ENCODE results near the gene MAL.

MAL gene

GRCh38 chr2:95015261-95015912 is 10.1 kb upstream of the MAL start:
- DNase-seq (ENCODE audit: extremely low read depth in 1 of 2, low read depth in 1 of 2): no peak

- no peak for DNase-seq (ENCODE audit: extremely low read depth in 1 of 2, low read depth in 1 of 2)
These were observed 8.9 kb upstream of the MAL start for GRCh38 chr2:95016616-95017015.

GRCh38 chr2:95017071-95017501 is 8.4 kb upstream of the MAL start:
- DNase-seq (ENCODE audit: extremely low read depth in 1 of 2, low read depth in 1 of 2): no peak

- no peak for DNase-seq (ENCODE audit: extremely low read depth in 1 of 2, low read depth in 1 of 2)
These were observed 7.7 kb upstream of the MAL start for GRCh38 chr2:95017836-95018235.

GRCh38 chr2:95018301-95018700 is 7.2 kb upstream of the MAL start:
- DNase-seq (ENCODE audit: extremely low read depth in 1 of 2, low read depth in 1 of 2): no peak

- DNase-seq (ENCODE audit: extremely low read depth in 1 of 2, low read depth in 1 of 2): no peak
These were observed 6.5 kb upstream of the MAL start for GRCh38 chr2:95018861-95019550.

- no peak for DNase-seq (ENCODE audit: extremely low read depth in 1 of 2, low read depth in 1 of 2)
These were observed 5.9 kb upstream of the MAL start for GRCh38 chr2:95019572-95019971.

GRCh38 chr2:95020275-95021022 is 5.1 kb upstream of the MAL start:
- no peak for DNase-seq (ENCODE audit: extremely low read depth in 1 of 2, low read depth in 1 of 2)

- DNase-seq (ENCODE audit: extremely low read depth in 1 of 2, low read depth in 1 of 2): no peak
These were observed 4.5 kb upstream of the MAL start for GRCh38 chr2:95021023-95021416.

GRCh38 chr2:95021847-95022246 is 3.7 kb upstream of the MAL start:
- DNase-seq (ENCODE audit: extremely low read depth in 1 of 2, low read depth in 1 of 2): no peak

GRCh38 chr2:95022309-95023221 is 2.9 kb upstream of the MAL start:
- peak; percentile 54 to 74 for DNase-seq (ENCODE audit: extremely low read depth in 1 of 2, low read depth in 1 of 2)

GRCh38 chr2:95023222-95023597 is 2.3 kb upstream of the MAL start:
- DNase-seq (ENCODE audit: extremely low read depth in 1 of 2, low read depth in 1 of 2): peak; percentile 28 to 32

GRCh38 chr2:95024371-95024770 is 1.1 kb upstream of the MAL start:
- no peak for DNase-seq (ENCODE audit: extremely low read depth in 1 of 2, low read depth in 1 of 2)

GRCh38 chr2:95024960-95025405 is 525 bp upstream of the MAL start:
- no peak for DNase-seq (ENCODE audit: extremely low read depth in 1 of 2, low read depth in 1 of 2)

- no peak for DNase-seq (ENCODE audit: extremely low read depth in 1 of 2, low read depth in 1 of 2)
These were observed 1.2 kb downstream of the MAL start for GRCh38 chr2:95026471-95027368.

GRCh38 chr2:95027369-95027720 is 1.8 kb downstream of the MAL start:
- no peak for DNase-seq (ENCODE audit: extremely low read depth in 1 of 2, low read depth in 1 of 2)

GRCh38 chr2:95029898-95030341 is 4.4 kb downstream of the MAL start:
- no peak for DNase-seq (ENCODE audit: extremely low read depth in 1 of 2, low read depth in 1 of 2)

- no peak for DNase-seq (ENCODE audit: extremely low read depth in 1 of 2, low read depth in 1 of 2)
These were observed 5.0 kb downstream of the MAL start for GRCh38 chr2:95030496-95030895.

- DNase-seq (ENCODE audit: extremely low read depth in 1 of 2, low read depth in 1 of 2): no peak
These were observed 5.7 kb downstream of the MAL start for GRCh38 chr2:95031076-95031725.
